Activated CD4-positive, alpha-beta T cell treated with anti-CD3 and anti-CD28 coated beads, Interleukin-10, Interleukin-2, amounts not matched to agents 100 ng/mL and 50 ng/mL, durations not matched to agents 16 hours and 8 hours (primary cell): ENCODE measurements around the gene UGT1A8.

Experiments used
- DNase-seq: peaks from one replicate; pipeline ENCODE4 v3.0.0-alpha.2; 2020

The UGT1A8 gene

DNA sequence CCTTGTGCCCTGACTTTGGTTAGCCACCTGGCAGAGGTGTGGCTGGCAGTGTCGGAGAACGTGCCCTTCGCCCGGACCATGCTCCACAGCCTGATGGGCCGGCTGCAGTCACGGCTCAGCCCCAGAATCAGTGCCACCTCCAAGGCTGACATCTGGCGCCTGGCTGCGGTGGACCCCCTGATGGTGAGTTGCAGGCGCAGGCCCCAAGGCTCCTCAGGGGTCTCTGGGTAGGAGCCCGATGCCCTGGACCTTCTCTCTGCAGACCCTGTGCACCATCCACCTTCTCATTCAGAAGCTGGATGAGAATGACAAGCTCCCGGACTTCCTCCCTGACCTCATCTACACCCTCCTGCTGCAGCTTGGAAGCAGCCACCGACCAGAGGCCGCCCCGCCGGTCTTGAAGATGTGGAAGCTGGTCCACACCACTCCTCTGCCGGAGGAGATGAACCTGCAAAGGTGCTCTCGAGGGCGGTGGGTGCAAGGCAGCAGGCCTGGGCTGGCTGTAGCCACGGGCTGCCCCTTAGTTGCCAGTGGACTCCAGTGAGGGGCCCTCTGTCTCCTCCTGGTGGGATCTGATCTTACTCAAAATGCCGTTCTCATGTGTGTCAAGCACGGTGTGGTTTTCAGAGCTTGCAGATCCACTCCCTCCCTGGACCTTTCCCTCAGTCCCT, 204.8 kb downstream of the UGT1A8 start:
- DNase-seq = no peak
